Measurements from ENCODE around the gene HOXB5. TPM values are rescaled to one million over a fixed set of nuclear protein-coding genes. Genes with fewer than 3 reads are reported as not detected.

HOXB5 gene
- total RNA-seq, 1 experiment from 2014 or later: 0.95 TPM

GRCh38 chr17:48616717-48617470, 23.3 kb upstream of the HOXB5 start:
- Histone ChIP-seq H3K9me3 (ENCODE audit: low read length) (no peaks in the 10 kb centered on the region), H3K4me2 (ENCODE audit: low read length) (peak overlapping the region; percentile 99), H3K27ac (ENCODE audit: low read length) (no peak overlapping the region), H3K9me2 (replicated peaks; ENCODE audit: low read length) (no peaks in the 10 kb centered on the region), H3F3A (ENCODE audit: low read length, unreplicated experiment) (no peaks in the 10 kb centered on the region), H3K4me1 (ENCODE audit: insufficient read depth, low read length) (peaks cover 32% of the 10 kb centered on the region), H3K79me2 (ENCODE audit: low read length) (no peaks in the 10 kb centered on the region), H3K9ac (ENCODE audit: low read length) (no peak overlapping the region), H2AFZ (ENCODE audit: low read length) (no peak overlapping the region), H3K4me3 (ENCODE audit: low read length) (peak overlapping the region; percentile 80), H3K36me3 (ENCODE audit: low read depth, low read length) (no peaks in the 10 kb centered on the region), H4K20me1 (ENCODE audit: low read length) (no peaks in the 10 kb centered on the region), H3K27me3 (ENCODE audit: low read length) (peaks cover 67% of the 10 kb centered on the region)
- ChIA-PET POLR2A (ENCODE audit: unreplicated experiment) (no interaction called here), CTCF (no interaction called here)
- intact Hi-C loops (cut with micrococcal nuclease): loop anchor here (5.0 kb wide), 1 partner anchor 590 kb away; no protein-coding TSS in a partner anchor
- DNase-seq: peak; percentile 16
- ATAC-seq: no peak
- no TSS peak for BruUV-seq (replicated peaks)
- TF ChIP-seq EZH2 (IDR thresholded peaks at IDR 0.05; ENCODE audit: low read length, unreplicated experiment) (no peak), EZH2phosphoT487 (IDR thresholded peaks at IDR 0.05; ENCODE audit: borderline replicate concordance, low read length) (no peak)

GRCh38 chr17:48615963-48616716, 22.6 kb upstream of the HOXB5 start:
- CTCF ChIA-PET: no interaction called here
- DNase-seq (peak; percentile 15), ATAC-seq (no peak)
- peak overlapping the region; percentile 26; the same call in 1 of the 2 replicates for H3K4me3 ChIP-seq (ENCODE audit: low read length)
- no peaks in the 10 kb centered on the region for H4K20me1 ChIP-seq (ENCODE audit: low read length)
- no peak overlapping the region for H2AFZ ChIP-seq (ENCODE audit: low read length)
- H3K9ac ChIP-seq (ENCODE audit: low read length): no peak overlapping the region
- POLR2A ChIA-PET (ENCODE audit: unreplicated experiment): no interaction called here
- H3K9me2 ChIP-seq (replicated peaks; ENCODE audit: low read length): no peaks in the 10 kb centered on the region
- intact Hi-C loops (cut with micrococcal nuclease): loop anchor here (5.0 kb wide), 1 partner anchor 589 kb away; no protein-coding TSS in a partner anchor
- H3K9me3 ChIP-seq (ENCODE audit: low read length): no peaks in the 10 kb centered on the region
- TF ChIP-seq EZH2phosphoT487 (IDR thresholded peaks at IDR 0.05; ENCODE audit: borderline replicate concordance, low read length): peak; percentile 22; the same call in 1 of the 2 replicates
- peak; percentile 39 for TF ChIP-seq EZH2 (IDR thresholded peaks at IDR 0.05; ENCODE audit: low read length, unreplicated experiment)
- TF ChIP-seq CTCF (conservative IDR thresholded peaks at IDR 0.05; ENCODE audit: low read depth, low read length): no peak
- peaks cover 35% of the 10 kb centered on the region for H3K4me1 ChIP-seq (ENCODE audit: insufficient read depth, low read length)
- H3K79me2 ChIP-seq (ENCODE audit: low read length): no peaks in the 10 kb centered on the region
- peak overlapping the region; percentile 75 for H3K4me2 ChIP-seq (ENCODE audit: low read length)
- H3F3A ChIP-seq (ENCODE audit: low read length, unreplicated experiment): no peaks in the 10 kb centered on the region
- H3K27ac ChIP-seq (ENCODE audit: low read length): no peak overlapping the region
- BruUV-seq (replicated peaks): no TSS peak
- no peaks in the 10 kb centered on the region for H3K36me3 ChIP-seq (ENCODE audit: low read depth, low read length)
- H3K27me3 ChIP-seq (ENCODE audit: low read length): peaks cover 70% of the 10 kb centered on the region

All from PC-3 (cell line).